Astrocyte (in vitro differentiated cells and primary cell): ENCODE results near the gene PLOD1. TPM values are rescaled to one million over a fixed set of nuclear protein-coding genes. Genes with fewer than 3 reads are reported as not detected.

ENCODE experiments used
- DNase-seq: peaks from one replicate; pipeline ENCODE4 v3.0.0-alpha.2; 2010; ENCODE audit warnings: low read depth
- FAIRE-seq: peaks from 2 replicates; lab custom pipeline; 2011; peaks lifted over from hg19 to GRCh38; lab: Jason Lieb, UNC
- H2AFZ ChIP-seq: 2 replicates; pipeline ENCODE4 v1.6.0; 2012; ENCODE audit warnings: low read depth, low read length, inconsistent platforms
- H3K27ac ChIP-seq: 2 replicates; pipeline ENCODE4 v1.5.1; 2011; ENCODE audit warnings: low read depth, low read length, inconsistent platforms
- H3K27me3 ChIP-seq: 2 replicates; pipeline ENCODE4 v1.6.0; 2011; ENCODE audit warnings: low read length, inconsistent platforms; ENCODE audit not compliant: insufficient read depth
- H3K36me3 ChIP-seq: 2 replicates; pipeline ENCODE4 v1.5.1; 2011; ENCODE audit warnings: low read length, inconsistent platforms; ENCODE audit not compliant: insufficient read depth
- H3K4me1 ChIP-seq: 2 replicates; pipeline ENCODE4 v1.5.1; 2011; ENCODE audit warnings: low read length, inconsistent platforms; ENCODE audit not compliant: insufficient read depth
- H3K4me2 ChIP-seq: 2 replicates; pipeline ENCODE4 v1.6.0; 2012; ENCODE audit warnings: low read length, inconsistent platforms
- H3K4me3 ChIP-seq: 2 replicates; pipeline ENCODE4 v1.5.1; 2011; ENCODE audit warnings: low read depth, mild to moderate bottlenecking, low read length, inconsistent platforms; ENCODE audit not compliant: insufficient read depth
- H3K79me2 ChIP-seq: 2 replicates; pipeline ENCODE4 v1.6.0; 2012; ENCODE audit warnings: mild to moderate bottlenecking, low read length, inconsistent platforms; ENCODE audit not compliant: insufficient read depth
- H3K9ac ChIP-seq: 2 replicates; pipeline ENCODE4 v1.6.0; 2012; ENCODE audit warnings: mild to moderate bottlenecking, low read length, inconsistent platforms
- H3K9me3 ChIP-seq: 2 replicates; pipeline ENCODE4 v1.5.1; 2012; ENCODE audit warnings: low read depth, mild to moderate bottlenecking, low read length, inconsistent platforms; ENCODE audit not compliant: insufficient read depth
- H4K20me1 ChIP-seq: 2 replicates; pipeline ENCODE4 v1.6.0; 2012; ENCODE audit warnings: low read length, inconsistent platforms; ENCODE audit not compliant: insufficient read depth
- H3K27ac Mint-ChIP-seq: one replicate; pipeline ENCODE4 v1.8.0; 2021; ENCODE audit warnings: mild to moderate bottlenecking, mixed read lengths; ENCODE audit not compliant: unreplicated experiment
- H3K27me3 Mint-ChIP-seq: one replicate; pipeline ENCODE4 v1.8.0; 2021; ENCODE audit warnings: low read depth, mixed read lengths; ENCODE audit not compliant: unreplicated experiment
- H3K36me3 Mint-ChIP-seq: one replicate; pipeline ENCODE4 v1.8.0; 2021; ENCODE audit warnings: low read depth, mixed read lengths; ENCODE audit not compliant: unreplicated experiment
- H3K4me1 Mint-ChIP-seq: one replicate; pipeline ENCODE4 v1.8.0; 2021; ENCODE audit warnings: low read depth, mixed read lengths; ENCODE audit not compliant: unreplicated experiment
- H3K4me3 Mint-ChIP-seq: one replicate; pipeline ENCODE4 v1.8.0; 2021; ENCODE audit warnings: mild to moderate bottlenecking, moderate library complexity, mixed read lengths; ENCODE audit not compliant: unreplicated experiment
- H3K9me3 Mint-ChIP-seq: one replicate; pipeline ENCODE4 v1.8.0; 2021; ENCODE audit warnings: mild to moderate bottlenecking, mixed read lengths; ENCODE audit not compliant: unreplicated experiment
- EZH2 ChIP-seq: IDR thresholded peaks from 2 replicates; pipeline ENCODE4 v1.6.1; 2012; ENCODE audit warnings: mild to moderate bottlenecking, low read length, inconsistent platforms; ENCODE audit not compliant: insufficient read depth
- total RNA-seq: library from RNA; stranded (reverse); gene quantifications from 2 replicates; pipeline ENCODE4 v1.2.1, GENCODE V29; 2021
- TF ChIP-seq, protein P1 (sequence below): IDR thresholded peaks from 2 replicates; pipeline ENCODE4 v1.5.1; 2011; ENCODE audit warnings: low read depth, mild to moderate bottlenecking, inconsistent platforms, low read length, moderate library complexity; ENCODE audit not compliant: insufficient read depth

PLOD1 gene
- total RNA-seq, 1 donor from 2014 or later = 375 TPM

DNA sequence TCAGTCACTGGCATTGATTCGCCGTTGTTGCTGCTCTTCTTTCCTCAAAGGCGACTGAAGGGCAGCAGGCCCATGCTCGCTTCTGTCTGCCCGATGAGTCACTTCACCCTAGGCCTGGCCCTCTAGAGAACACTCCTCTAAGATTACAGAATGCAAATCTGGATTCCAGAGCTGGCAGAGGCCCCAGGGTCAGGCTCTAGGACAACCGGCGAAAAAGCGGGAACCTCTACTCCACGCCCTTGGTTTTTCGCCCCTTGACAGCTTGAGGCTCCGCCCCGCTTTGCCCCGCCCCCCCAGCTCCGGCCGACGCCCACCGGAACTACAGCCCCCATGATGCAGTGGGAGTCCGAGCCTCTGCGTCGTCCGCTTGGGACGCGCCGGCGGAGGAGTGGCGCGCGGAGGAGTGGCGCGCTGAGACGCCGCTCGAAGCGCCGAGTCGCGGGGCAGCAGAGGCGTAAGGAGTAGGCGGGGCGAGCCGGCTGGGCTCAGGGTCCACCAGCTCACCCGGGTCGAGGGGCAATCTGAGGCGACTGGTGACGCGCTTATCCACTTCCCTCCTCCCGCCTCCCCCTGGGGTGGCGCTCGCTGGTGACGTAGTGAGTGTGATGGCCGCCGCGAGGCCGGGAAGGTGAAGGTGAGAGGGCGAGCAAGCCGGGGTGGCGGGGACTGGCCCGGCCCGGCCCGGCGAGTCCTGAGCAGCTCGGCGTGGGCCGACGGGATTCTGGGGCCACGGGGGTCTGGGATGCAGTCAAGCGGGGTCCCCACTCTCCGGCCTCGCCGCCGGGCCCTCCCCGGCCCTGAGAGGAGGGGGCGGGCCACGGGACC lies 45.5 kb downstream of the PLOD1 start, which contains the start of gene MFN2:
Gene MFN2 (plus strand): TSS at position 594 of the 825 bp plus-strand sequence. CDS start 8,725 bp downstream, outside the sequence.
- Histone ChIP-seq H3K27me3 (no peaks in the 10 kb centered on the region), H4K20me1 (peaks cover 34% of the 10 kb centered on the region), H3K4me3 (peak within 1 kb of the TSS; percentile 92), H2AFZ (peak within 1 kb of the TSS; percentile 76), H3K79me2 (peaks cover 48% of the 10 kb centered on the region), H3K4me1 (peaks cover 14% of the 10 kb centered on the region), H3K4me2 (peak within 1 kb of the TSS; percentile 88), H3K36me3 (peaks cover 8% of the 10 kb centered on the region), H3K9me3 (no peaks in the 10 kb centered on the region), H3K9ac (peak within 1 kb of the TSS; percentile 95), H3K27ac (peak within 1 kb of the TSS; percentile 86)
- Mint-ChIP-seq H3K36me3 (peaks cover 13% of the 10 kb centered on the region), H3K27me3 (no peaks in the 10 kb centered on the region), H3K4me1 (peaks cover 16% of the 10 kb centered on the region), H3K9me3 (no peaks in the 10 kb centered on the region), H3K4me3 (peak within 1 kb of the TSS; percentile 99), H3K27ac (peak within 1 kb of the TSS; percentile 98)
- FAIRE-seq = peak; percentile 34
- no peak for TF ChIP-seq EZH2
- TF ChIP-seq, protein P1, sequence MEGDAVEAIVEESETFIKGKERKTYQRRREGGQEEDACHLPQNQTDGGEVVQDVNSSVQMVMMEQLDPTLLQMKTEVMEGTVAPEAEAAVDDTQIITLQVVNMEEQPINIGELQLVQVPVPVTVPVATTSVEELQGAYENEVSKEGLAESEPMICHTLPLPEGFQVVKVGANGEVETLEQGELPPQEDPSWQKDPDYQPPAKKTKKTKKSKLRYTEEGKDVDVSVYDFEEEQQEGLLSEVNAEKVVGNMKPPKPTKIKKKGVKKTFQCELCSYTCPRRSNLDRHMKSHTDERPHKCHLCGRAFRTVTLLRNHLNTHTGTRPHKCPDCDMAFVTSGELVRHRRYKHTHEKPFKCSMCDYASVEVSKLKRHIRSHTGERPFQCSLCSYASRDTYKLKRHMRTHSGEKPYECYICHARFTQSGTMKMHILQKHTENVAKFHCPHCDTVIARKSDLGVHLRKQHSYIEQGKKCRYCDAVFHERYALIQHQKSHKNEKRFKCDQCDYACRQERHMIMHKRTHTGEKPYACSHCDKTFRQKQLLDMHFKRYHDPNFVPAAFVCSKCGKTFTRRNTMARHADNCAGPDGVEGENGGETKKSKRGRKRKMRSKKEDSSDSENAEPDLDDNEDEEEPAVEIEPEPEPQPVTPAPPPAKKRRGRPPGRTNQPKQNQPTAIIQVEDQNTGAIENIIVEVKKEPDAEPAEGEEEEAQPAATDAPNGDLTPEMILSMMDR = no peak
- DNase-seq = peak; percentile 92

GRCh38 chr1:11980676-11980972 lies 46.1 kb downstream of the PLOD1 start:
- peak overlapping the region; percentile 62 for H2AFZ ChIP-seq
- H3K4me3 ChIP-seq = peak overlapping the region; percentile 92
- H3K36me3 ChIP-seq = peaks cover 5% of the 10 kb centered on the region
- peak overlapping the region; percentile 88 for H3K4me2 ChIP-seq
- peaks cover 11% of the 10 kb centered on the region for H3K36me3 Mint-ChIP-seq
- no peak for FAIRE-seq
- H3K4me1 Mint-ChIP-seq = peaks cover 16% of the 10 kb centered on the region
- H3K27ac ChIP-seq = peak overlapping the region; percentile 86
- H3K79me2 ChIP-seq = peaks cover 51% of the 10 kb centered on the region
- H3K4me3 Mint-ChIP-seq = peak overlapping the region; percentile 99
- H3K27me3 ChIP-seq = no peaks in the 10 kb centered on the region
- DNase-seq = no peak
- TF ChIP-seq, protein P1 = no peak
- no peak for TF ChIP-seq EZH2
- peaks cover 36% of the 10 kb centered on the region for H4K20me1 ChIP-seq
- no peaks in the 10 kb centered on the region for H3K9me3 ChIP-seq
- no peaks in the 10 kb centered on the region for H3K9me3 Mint-ChIP-seq
- no peaks in the 10 kb centered on the region for H3K27me3 Mint-ChIP-seq
- H3K27ac Mint-ChIP-seq = peak overlapping the region; percentile 98
- peak overlapping the region; percentile 95 for H3K9ac ChIP-seq
- H3K4me1 ChIP-seq = peaks cover 14% of the 10 kb centered on the region
